Retinal pigment epithelial cell (primary cell): ENCODE measurements around the gene SYNE3.

Experiments
- DNase-seq: peaks from one replicate; pipeline ENCODE4 v3.0.0-alpha.2; 2010; ENCODE audit warnings: low read depth
- H3K4me3 ChIP-seq: 2 replicates; pipeline ENCODE4 v1.5.1; 2011; ENCODE audit warnings: mild to moderate bottlenecking, low read length, control low read depth, moderate library complexity
- TF ChIP-seq, protein P1 (sequence below): conservative IDR thresholded peaks from 2 replicates; pipeline ENCODE4 v1.5.1; 2011; ENCODE audit warnings: low read depth, low read length, control low read depth, inconsistent platforms

Gene SYNE3

DNA sequence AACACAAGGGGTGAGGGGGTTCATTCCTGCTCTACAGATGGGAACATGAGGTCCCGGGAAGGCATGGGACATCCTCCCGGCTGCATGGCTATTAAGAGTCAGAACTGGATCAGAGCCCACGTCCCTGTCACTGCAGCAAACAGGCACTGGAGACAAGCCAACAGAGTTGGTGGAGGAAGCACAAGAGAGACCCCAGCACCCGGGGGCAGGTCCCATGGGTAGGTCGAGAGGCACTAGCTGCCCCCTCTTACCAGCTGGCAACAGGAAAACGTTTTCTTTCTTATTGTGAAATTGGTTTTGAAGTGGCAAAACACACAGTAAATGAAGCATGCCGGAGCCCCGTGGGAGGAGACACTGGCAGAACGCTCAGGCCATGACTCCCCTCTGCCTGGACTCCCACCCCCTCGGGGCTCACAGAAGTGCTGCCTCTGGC, 43.6 kb downstream of the SYNE3 start:
- DNase-seq: no peak
- TF ChIP-seq, protein P1, sequence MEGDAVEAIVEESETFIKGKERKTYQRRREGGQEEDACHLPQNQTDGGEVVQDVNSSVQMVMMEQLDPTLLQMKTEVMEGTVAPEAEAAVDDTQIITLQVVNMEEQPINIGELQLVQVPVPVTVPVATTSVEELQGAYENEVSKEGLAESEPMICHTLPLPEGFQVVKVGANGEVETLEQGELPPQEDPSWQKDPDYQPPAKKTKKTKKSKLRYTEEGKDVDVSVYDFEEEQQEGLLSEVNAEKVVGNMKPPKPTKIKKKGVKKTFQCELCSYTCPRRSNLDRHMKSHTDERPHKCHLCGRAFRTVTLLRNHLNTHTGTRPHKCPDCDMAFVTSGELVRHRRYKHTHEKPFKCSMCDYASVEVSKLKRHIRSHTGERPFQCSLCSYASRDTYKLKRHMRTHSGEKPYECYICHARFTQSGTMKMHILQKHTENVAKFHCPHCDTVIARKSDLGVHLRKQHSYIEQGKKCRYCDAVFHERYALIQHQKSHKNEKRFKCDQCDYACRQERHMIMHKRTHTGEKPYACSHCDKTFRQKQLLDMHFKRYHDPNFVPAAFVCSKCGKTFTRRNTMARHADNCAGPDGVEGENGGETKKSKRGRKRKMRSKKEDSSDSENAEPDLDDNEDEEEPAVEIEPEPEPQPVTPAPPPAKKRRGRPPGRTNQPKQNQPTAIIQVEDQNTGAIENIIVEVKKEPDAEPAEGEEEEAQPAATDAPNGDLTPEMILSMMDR: no peak
- H3K4me3 ChIP-seq: no peak overlapping the region

DNA sequence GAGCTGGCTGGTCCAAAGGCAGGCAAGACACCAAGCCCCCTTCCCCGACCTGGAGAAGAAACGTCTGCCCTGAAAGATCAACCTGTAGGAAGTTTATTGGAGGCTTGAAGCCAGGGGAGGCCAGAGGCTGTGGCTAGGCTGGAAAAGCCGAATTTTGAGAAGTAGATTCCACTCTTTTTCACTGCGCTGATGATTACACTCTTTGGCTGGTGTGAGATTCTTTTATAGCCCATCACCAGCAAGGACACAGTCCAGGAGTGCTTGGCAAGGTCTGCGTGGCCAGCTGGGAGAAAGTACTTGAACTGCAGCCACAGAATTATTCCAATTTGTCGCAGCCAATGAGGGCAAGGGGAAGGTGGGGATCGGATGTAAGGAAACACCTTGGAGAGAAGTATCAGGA, 45.0 kb downstream of the SYNE3 start:
- H3K4me3 ChIP-seq: no peak overlapping the region
- TF ChIP-seq, protein P1: no peak
- DNase-seq: no peak

DNA sequence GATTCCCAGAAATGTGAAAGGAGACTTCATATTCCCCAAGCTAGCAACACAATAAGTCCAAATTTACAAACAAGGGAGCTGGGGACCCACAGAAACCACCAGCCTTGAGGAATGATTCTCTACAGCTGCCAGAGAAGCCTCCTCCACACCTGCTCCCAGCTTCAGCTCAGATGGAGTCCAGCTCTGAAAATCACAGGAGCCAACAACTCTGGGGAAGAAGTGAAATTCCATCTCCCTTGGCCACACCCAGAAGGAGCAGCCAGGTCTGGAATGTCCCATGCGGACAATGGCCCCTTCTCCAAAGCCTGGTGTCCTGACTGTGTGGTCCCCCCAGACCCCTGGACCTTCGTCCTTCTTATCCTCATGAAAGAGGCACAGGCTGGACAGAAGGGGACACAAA, 45.4 kb downstream of the SYNE3 start:
- DNase-seq: no peak
- TF ChIP-seq, protein P1: no peak
- no peak overlapping the region for H3K4me3 ChIP-seq

DNA sequence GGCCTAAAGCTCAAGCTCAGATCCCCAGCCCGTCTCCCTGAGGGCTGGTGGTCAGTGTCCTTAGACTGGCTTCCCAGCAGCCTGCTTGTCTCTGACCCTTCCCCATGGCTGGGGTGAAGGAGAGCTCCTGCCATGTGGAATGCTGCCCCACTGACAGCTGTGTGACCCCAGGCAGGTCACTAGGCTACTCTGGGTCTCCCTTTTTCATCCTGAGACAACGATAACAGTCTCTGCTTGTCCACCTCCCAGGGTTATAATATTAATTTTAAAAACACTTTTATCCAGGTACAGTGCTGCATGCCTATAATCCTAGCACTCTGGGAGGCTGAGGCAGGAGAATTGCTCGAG, 47.3 kb downstream of the SYNE3 start:
- no peak for DNase-seq
- TF ChIP-seq, protein P1: no peak
- no peak overlapping the region for H3K4me3 ChIP-seq

DNA sequence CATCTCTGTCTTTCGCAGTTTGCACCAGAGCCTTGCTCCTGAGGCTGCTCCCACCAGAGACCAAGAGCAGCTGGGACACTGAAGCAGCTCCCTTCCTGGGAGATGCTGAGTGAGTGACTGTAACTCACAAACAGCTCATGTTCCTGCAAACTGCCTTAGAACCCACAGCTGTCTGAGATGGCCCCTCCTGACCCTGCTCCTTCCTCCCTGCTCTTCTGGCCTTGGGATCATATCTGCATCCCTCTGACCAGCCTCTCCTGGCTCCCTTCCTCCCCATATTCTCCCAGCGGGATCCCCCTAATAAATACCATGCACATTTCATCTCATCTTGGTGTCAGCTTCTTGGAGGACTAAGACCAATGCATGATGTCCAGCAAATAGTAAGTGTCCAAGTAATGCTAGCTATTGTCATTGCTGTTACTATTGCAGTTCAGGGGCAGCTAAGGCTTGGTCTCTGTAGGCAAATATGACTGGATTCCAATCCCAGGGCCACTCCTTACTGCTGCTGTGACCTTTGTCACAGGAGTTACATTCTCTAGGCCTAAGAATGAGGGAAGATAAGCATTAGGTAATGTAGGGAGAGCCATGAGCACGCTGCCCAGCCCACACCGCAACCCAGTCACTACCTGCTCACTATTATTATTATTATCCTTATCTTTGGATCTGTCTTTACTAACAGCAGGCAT, 47.9 kb downstream of the SYNE3 start:
- H3K4me3 ChIP-seq: no peak overlapping the region
- TF ChIP-seq, protein P1: no peak
- DNase-seq: no peak

DNA sequence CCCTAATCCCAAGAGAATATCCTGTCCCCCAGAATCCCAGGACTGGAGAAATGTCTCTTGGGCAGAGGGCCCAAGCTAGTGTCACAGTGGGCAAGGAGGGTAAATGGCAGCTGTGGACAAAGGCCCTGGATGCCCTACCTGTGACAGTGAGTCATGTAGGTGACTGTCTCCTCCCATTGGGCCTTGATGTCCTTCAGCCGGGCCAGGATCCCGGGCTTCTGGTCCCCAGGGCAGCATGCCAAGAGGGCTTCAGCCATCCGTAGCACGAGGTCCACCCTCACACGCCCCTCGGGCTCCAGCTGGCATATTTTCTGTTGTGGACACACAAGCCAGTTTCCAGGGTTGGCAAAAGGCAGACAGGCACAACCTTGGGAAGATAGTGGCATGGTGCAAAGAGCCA, 48.8 kb downstream of the SYNE3 start:
- no peak for DNase-seq
- TF ChIP-seq, protein P1: no peak
- no peak overlapping the region for H3K4me3 ChIP-seq

DNA sequence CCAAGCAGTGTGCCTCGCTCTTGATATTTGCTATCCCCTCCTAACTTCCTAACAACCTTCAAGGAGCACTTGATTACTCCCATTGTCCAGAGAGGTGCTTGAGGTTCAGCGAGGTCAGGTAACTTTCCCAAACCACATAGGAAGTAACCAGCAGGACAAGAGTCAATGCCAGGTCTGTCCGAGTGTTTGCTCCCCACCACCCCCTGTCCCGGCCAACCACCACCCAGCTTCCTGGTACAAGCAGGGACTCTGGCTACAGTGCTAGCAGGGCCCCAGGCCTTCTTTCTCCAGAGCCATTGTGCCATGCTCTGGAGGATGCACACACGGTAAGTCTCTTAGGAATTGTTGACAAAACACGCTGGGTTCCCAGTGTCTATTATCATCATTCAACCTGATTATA, 49.2 kb downstream of the SYNE3 start:
- no peak for DNase-seq
- no peak overlapping the region for H3K4me3 ChIP-seq
- TF ChIP-seq, protein P1: no peak
